ENCODE data around the gene LRRC23. TPM values are rescaled to one million over a fixed set of nuclear protein-coding genes. Genes with fewer than 3 reads are reported as not detected.

The LRRC23 gene
- total and polyA plus RNA-seq, 2 of the 4 experiments (the other 2 are of a cell fraction) = 11.1 to 11.4 TPM

DNA sequence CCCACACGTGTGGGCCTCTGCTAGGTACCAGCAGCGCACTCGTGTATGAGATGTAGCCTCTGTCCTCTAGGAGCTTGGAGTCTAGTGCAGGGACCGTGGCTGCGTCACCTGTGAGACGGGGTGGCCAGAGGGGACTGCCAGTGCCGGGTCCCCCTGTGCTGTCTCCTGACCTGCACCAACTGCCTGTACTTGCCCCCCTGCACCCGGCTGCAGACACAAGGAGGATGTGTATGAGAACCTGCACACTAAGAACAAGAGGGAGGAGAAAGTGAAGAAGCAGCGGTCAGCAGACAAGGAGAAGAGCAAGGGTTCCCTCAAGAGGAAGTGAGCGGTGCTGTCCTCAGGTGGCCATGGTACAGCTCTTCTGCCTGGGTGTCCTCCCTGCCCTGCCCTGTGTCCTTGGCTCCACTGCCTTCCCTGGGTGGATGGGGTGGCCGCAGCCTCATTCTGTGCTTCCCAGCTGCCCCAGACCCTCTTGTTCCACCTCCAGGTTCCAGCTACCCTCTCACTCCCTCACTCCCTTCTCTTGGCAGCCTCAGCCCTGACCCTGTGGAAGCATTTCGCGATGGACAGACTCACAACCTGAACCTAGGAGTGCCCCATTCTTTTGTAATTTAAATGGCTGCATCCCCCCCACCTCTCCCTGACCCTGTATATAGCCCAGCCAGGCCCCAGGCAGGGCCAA, 56.1 kb downstream of the LRRC23 start:
- Histone ChIP-seq H3K4me1 (ENCODE audit: control insufficient read depth, insufficient read depth, low read length) (peaks cover 5% of the 10 kb centered on the region; the same call in 1 of the 2 replicates), H3K27me3 (ENCODE audit: control insufficient read depth, insufficient read depth, low read length) (no peaks in the 10 kb centered on the region), H3K18ac (ENCODE audit: low read depth, low read length) (no peak overlapping the region), H2BK120ac (ENCODE audit: low read depth, low read length) (no peak overlapping the region), H3K79me1 (ENCODE audit: low read depth in 1 of 2, low read length in 2 of 2) (no peaks in the 10 kb centered on the region), H4K8ac (ENCODE audit: low read depth in 2 of 2, low read length in 2 of 2) (no peak overlapping the region; a peak in 1 of 4 replicates), H3K56ac (ENCODE audit: extremely low read depth, insufficient read depth, low read length) (no peak overlapping the region), H3K36me3 (ENCODE audit: control insufficient read depth, insufficient read depth, low read length) (peaks cover 11% of the 10 kb centered on the region), H3K27ac (ENCODE audit: insufficient read depth, low read length) (no peak overlapping the region), H2AK9ac (replicated peaks; ENCODE audit: low read depth, low read length, poor library complexity) (peak overlapping the region; percentile 53), H3K9ac (ENCODE audit: low read depth, low read length) (no peak overlapping the region), H2AFZ (replicated peaks; ENCODE audit: low read length, poor library complexity) (peak overlapping the region; percentile 88), H2BK15ac (ENCODE audit: low read depth, low read length) (no peak overlapping the region), H3K23ac (ENCODE audit: low read depth, low read length) (no peak overlapping the region), H3K9me1 (ENCODE audit: insufficient read depth, low read length) (no peaks in the 10 kb centered on the region), H2BK5ac (ENCODE audit: low read depth, low read length, poor library complexity, severe bottlenecking) (no peak overlapping the region), H3K9me3 (ENCODE audit: control insufficient read depth, insufficient read depth, low read length) (no peaks in the 10 kb centered on the region), H4K5ac (ENCODE audit: low read depth, low read length) (no peak overlapping the region), H2AK5ac (ENCODE audit: low read depth, low read length) (no peak overlapping the region), H3K14ac (replicated peaks; ENCODE audit: low read depth, low read length) (no peak overlapping the region), H3K4ac (ENCODE audit: low read depth, low read length) (no peak overlapping the region), H4K20me1 (ENCODE audit: insufficient read depth, low read length) (no peaks in the 10 kb centered on the region), H3K4me3 (ENCODE audit: insufficient read depth, low read depth, low read length) (no peak overlapping the region), H2BK20ac (ENCODE audit: low read depth, low read length) (no peak overlapping the region), H3K4me2 (ENCODE audit: low read depth, low read length) (no peak overlapping the region), H4K91ac (ENCODE audit: insufficient read depth, low read depth, low read length) (no peak overlapping the region)
- dilution Hi-C loops (cut with HindIII; ENCODE audit: low sequenced_read_pairs, unreplicated experiment) (no loop called here), in situ Hi-C loops (cut with MboI; ENCODE audit: low sequenced_read_pairs) (loop anchor here (5.0 kb wide), 1 partner anchor 93 kb away; the partner anchor contains the start of gene TPI1), intact Hi-C loops (cut with micrococcal nuclease) (no loop called here)
- BruUV-seq (replicated peaks) = no TSS peak
- WGBS, 2 experiments (ENCODE audit: extremely low coverage in 2 of 2, insufficient read length in 1 of 2) = 92% methylated on average over 2 of the region's 13 CpGs; no CpG with 5 or more reads in 1 of the 2 experiments
- ATAC-seq (ENCODE audit: low read depth) (peak; percentile 34), DNase-seq (peak; percentile 38)
- ChIA-PET CTCF (interaction anchor here (1.2 kb wide), 2 partner anchors 9 to 148 kb away, joined by 3 to 4 read pairs; partner anchors contain the start of gene C1RL), POLR2A (ENCODE audit: unreplicated experiment) (no interaction called here)
- TF ChIP-seq MXI1 (IDR thresholded peaks at IDR 0.05; ENCODE audit: borderline replicate concordance, low read depth, low read length) (no peak), RAD21 (IDR thresholded peaks at IDR 0.05; ENCODE audit: low read length) (peak; percentile 49), CHD1 (IDR thresholded peaks at IDR 0.05; ENCODE audit: low read depth, low read length) (no peak)
- TF ChIP-seq, protein P1, sequence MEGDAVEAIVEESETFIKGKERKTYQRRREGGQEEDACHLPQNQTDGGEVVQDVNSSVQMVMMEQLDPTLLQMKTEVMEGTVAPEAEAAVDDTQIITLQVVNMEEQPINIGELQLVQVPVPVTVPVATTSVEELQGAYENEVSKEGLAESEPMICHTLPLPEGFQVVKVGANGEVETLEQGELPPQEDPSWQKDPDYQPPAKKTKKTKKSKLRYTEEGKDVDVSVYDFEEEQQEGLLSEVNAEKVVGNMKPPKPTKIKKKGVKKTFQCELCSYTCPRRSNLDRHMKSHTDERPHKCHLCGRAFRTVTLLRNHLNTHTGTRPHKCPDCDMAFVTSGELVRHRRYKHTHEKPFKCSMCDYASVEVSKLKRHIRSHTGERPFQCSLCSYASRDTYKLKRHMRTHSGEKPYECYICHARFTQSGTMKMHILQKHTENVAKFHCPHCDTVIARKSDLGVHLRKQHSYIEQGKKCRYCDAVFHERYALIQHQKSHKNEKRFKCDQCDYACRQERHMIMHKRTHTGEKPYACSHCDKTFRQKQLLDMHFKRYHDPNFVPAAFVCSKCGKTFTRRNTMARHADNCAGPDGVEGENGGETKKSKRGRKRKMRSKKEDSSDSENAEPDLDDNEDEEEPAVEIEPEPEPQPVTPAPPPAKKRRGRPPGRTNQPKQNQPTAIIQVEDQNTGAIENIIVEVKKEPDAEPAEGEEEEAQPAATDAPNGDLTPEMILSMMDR (conservative IDR thresholded peaks at IDR 0.05; ENCODE audit: low read depth, low read length) = peak; percentile 40
